Measurements from ENCODE around the gene KDM8.

The KDM8 gene

DNA sequence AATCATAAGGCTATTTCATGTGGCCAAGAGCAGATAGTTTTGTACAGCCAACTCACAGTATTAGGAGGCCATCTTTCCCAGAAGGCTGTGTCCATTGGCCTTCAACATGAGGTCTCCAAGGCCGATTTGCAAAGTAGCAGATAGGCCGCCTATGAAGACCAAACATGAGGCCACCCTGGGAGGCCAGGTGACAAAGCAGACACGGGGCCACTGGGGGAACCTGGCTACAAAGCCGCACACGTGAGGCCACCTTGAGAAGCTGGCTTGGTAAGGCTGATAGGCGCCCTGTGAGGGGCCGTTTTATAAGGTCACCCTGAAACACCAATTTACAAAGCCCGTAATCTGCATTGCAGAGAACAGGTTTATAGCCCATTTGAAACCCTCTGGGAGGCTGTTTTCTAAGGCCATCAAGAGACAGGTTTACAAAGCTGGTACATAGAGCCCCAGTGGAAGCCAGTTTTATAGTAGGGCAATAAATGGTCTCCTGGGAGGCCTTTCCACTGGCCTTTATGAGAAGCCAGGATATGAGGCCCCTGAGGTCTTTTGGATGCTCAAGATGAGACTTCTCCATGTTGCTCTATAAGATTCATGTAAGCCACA lies 4.9 kb downstream of the KDM8 start:
- Histone ChIP-seq H3K4me3 (ENCODE audit: low read depth, low read length) (no peak overlapping the region), H3K4me1 (ENCODE audit: control insufficient read depth, insufficient read depth, low read length) (no peaks in the 10 kb centered on the region), H3K9me3 (ENCODE audit: control insufficient read depth, insufficient read depth, low read depth, low read length) (no peaks in the 10 kb centered on the region), H3K27ac (ENCODE audit: extremely low read depth, low read depth, low read length) (no peak overlapping the region), H3K36me3 (ENCODE audit: control insufficient read depth in 2 of 2, insufficient read depth in 1 of 2, low read length in 2 of 2) (peaks cover 0 to 16% of the 10 kb centered on the region in 2 experiments; a peak in 2 of 3 replicates)
- TF ChIP-seq ZNF423 (tag by site-specific recombination; IDR thresholded peaks at IDR 0.05) (peak; percentile 69), ZNF561 (tag by site-specific recombination; IDR thresholded peaks at IDR 0.05; ENCODE audit: borderline replicate concordance) (no peak), ZIC2 (tag by site-specific recombination; IDR thresholded peaks at IDR 0.05) (peak; percentile 92), FEZF1 (tag by site-specific recombination; IDR thresholded peaks at IDR 0.05) (peak; percentile 91), ZNF324 (tag by site-specific recombination; IDR thresholded peaks at IDR 0.05) (no peak), ZNF184 (tag by site-specific recombination; IDR thresholded peaks at IDR 0.05) (no peak), GLIS1 (tag by site-specific recombination; IDR thresholded peaks at IDR 0.05) (peak; percentile 73)
- POLR2A ChIA-PET: no interaction called here
- CTCF ChIA-PET: interaction anchor here (0.5 to 1.4 kb wide), 2 partner anchors 27 kb away, joined by 6 read pairs; no protein-coding TSS in a partner anchor

DNA sequence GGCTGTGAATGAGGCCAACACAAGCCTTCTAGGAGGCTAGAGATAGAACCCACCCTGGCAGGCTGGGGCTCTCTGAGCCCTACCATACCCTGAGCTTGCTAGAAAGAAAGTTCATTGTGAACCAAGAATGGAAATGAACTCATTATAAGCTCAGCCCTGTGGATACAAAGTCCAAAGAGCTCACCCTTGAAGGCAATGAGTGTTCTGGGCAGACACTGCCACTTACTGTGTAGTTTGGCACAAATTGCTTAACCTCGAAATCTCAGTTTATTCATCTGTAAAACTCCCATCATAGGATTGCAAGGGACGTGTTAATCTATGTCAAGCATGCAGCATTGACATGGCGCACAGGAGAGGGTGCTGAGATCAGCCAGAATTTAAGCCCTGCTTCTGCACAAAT lies 5.5 kb downstream of the KDM8 start:
- Histone ChIP-seq H3K27ac (ENCODE audit: extremely low read depth, low read depth, low read length) (no peak overlapping the region), H3K4me3 (ENCODE audit: low read depth, low read length) (no peak overlapping the region), H3K4me1 (ENCODE audit: control insufficient read depth, insufficient read depth, low read length) (no peaks in the 10 kb centered on the region), H3K9me3 (ENCODE audit: control insufficient read depth, insufficient read depth, low read depth, low read length) (no peaks in the 10 kb centered on the region), H3K36me3 (ENCODE audit: control insufficient read depth in 2 of 2, insufficient read depth in 1 of 2, low read length in 2 of 2) (peaks cover 0 to 16% of the 10 kb centered on the region in 2 experiments; a peak in 2 of 3 replicates)
- TF ChIP-seq ZNF121 (tag by site-specific recombination; IDR thresholded peaks at IDR 0.05) (no peak), ZNF776 (tag by site-specific recombination; IDR thresholded peaks at IDR 0.05; ENCODE audit: borderline replicate concordance) (no peak), SETDB1 (IDR thresholded peaks at IDR 0.05; ENCODE audit: insufficient read length, low read length) (no peak), SP3 (tag by site-specific recombination; IDR thresholded peaks at IDR 0.05) (no peak), ZNF747 (tag by site-specific recombination; IDR thresholded peaks at IDR 0.05) (no peak), ZFP41 (tag by site-specific recombination; IDR thresholded peaks at IDR 0.05; ENCODE audit: borderline replicate concordance) (no peak), ZNF211 (tag by site-specific recombination; IDR thresholded peaks at IDR 0.05; ENCODE audit: low read depth) (no peak), ZNF394 (tag by site-specific recombination; IDR thresholded peaks at IDR 0.05; ENCODE audit: borderline replicate concordance) (no peak), ZSCAN16 (tag by site-specific recombination; IDR thresholded peaks at IDR 0.05) (no peak), MEIS1 (CRISPR knock-in tag; IDR thresholded peaks at IDR 0.05; ENCODE audit: borderline replicate concordance) (no peak), ZNF140 (tag by site-specific recombination; IDR thresholded peaks at IDR 0.05) (no peak), ZNF433 (tag by site-specific recombination; IDR thresholded peaks at IDR 0.05; ENCODE audit: low read depth) (no peak)
- TF ChIP-seq, protein P1, sequence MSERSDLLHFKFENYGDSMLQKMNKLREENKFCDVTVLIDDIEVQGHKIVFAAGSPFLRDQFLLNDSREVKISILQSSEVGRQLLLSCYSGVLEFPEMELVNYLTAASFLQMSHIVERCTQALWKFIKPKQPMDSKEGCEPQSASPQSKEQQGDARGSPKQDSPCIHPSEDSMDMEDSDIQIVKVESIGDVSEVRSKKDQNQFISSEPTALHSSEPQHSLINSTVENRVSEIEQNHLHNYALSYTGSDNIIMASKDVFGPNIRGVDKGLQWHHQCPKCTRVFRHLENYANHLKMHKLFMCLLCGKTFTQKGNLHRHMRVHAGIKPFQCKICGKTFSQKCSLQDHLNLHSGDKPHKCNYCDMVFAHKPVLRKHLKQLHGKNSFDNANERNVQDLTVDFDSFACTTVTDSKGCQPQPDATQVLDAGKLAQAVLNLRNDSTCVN (tag by site-specific recombination; optimal IDR thresholded peaks at IDR 0.05): no peak
- POLR2A ChIA-PET: no interaction called here
- CTCF ChIA-PET: interaction anchor here (1.4 kb wide), 1 partner anchor 27 kb away, joined by 6 read pairs; no protein-coding TSS in a partner anchor

DNA sequence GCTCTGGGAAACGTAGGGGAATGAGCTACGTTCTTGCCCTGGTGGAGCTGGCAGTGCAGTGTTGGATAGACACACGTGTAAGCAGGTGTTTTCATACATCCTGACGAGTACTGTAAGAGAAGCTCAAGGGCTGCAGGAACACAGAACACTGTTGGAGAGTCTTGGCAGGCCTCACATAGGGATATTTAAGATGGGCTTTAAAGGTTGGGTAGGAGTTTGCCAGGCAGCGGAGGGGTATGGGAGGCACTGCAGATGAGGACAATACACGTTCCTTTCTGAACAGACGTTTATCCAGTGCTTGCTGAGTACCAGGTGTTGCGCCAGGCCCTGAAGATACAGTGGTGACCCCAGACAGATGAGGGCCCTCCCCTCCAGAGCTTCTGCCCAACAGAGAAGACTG lies 6.3 kb downstream of the KDM8 start:
- ChIA-PET POLR2A (no interaction called here), CTCF (interaction anchor here (0.6 to 1.4 kb wide), 3 partner anchors 26 to 1983 kb away, joined by 3 to 6 read pairs (median 3); no protein-coding TSS in a partner anchor)
- H3K4me1 ChIP-seq (ENCODE audit: control insufficient read depth, insufficient read depth, low read length): no peaks in the 10 kb centered on the region
- H3K9me3 ChIP-seq (ENCODE audit: control insufficient read depth, insufficient read depth, low read depth, low read length): no peaks in the 10 kb centered on the region
- H3K27ac ChIP-seq (ENCODE audit: extremely low read depth, low read depth, low read length): no peak overlapping the region
- TF ChIP-seq GFI1B (tag by site-specific recombination; IDR thresholded peaks at IDR 0.05) (no peak), ZNF768 (tag by site-specific recombination; IDR thresholded peaks at IDR 0.05) (no peak), ZNF239 (tag by site-specific recombination; IDR thresholded peaks at IDR 0.05) (no peak), ZNF530 (tag by site-specific recombination; IDR thresholded peaks at IDR 0.05; ENCODE audit: low read depth) (no peak), ZFP3 (tag by site-specific recombination; IDR thresholded peaks at IDR 0.05; ENCODE audit: low read depth) (peak; percentile 83), KLF9 (tag by site-specific recombination; IDR thresholded peaks at IDR 0.05; ENCODE audit: low read depth) (no peak)
- TF ChIP-seq, protein P1 (tag by site-specific recombination; optimal IDR thresholded peaks at IDR 0.05): no peak
- no peak overlapping the region for H3K4me3 ChIP-seq (ENCODE audit: low read depth, low read length)
- H3K36me3 ChIP-seq (ENCODE audit: control insufficient read depth in 2 of 2, insufficient read depth in 1 of 2, low read length in 2 of 2): peaks cover 0 to 24% of the 10 kb centered on the region in 2 experiments; a peak in 2 of 3 replicates
